Neural crest cell (in vitro differentiated cells): ENCODE data around the gene CNTN5. TPM values are rescaled to one million over a fixed set of nuclear protein-coding genes. Genes with fewer than 3 reads are reported as not detected.

Experiments used
- DNase-seq: peaks from one replicate; pipeline ENCODE4 v3.0.0; 2021; ENCODE audit warnings: low read depth, mixed read lengths, low spot score
- H3K27ac Mint-ChIP-seq: one replicate; pipeline ENCODE4 v1.8.0; 2021; ENCODE audit warnings: mild to moderate bottlenecking, mixed read lengths; ENCODE audit not compliant: unreplicated experiment
- H3K27me3 Mint-ChIP-seq: 2 replicates; pipeline ENCODE4 v1.8.0; 2021; ENCODE audit warnings: low read depth, mild to moderate bottlenecking, mixed read lengths
- H3K36me3 Mint-ChIP-seq: 2 replicates; pipeline ENCODE4 v1.8.0; 2021; ENCODE audit warnings: low read depth, mild to moderate bottlenecking, mixed read lengths
- H3K4me1 Mint-ChIP-seq: 2 replicates; pipeline ENCODE4 v1.8.0; 2021; ENCODE audit warnings: mixed read lengths
- H3K4me3 Mint-ChIP-seq: one replicate; pipeline ENCODE4 v1.8.0; 2021; ENCODE audit warnings: mild to moderate bottlenecking, mixed read lengths
- H3K9me3 Mint-ChIP-seq: 2 replicates; pipeline ENCODE4 v1.8.0; 2021; ENCODE audit warnings: mixed read lengths
- CTCF ChIP-seq: fragments of 200-600 bp; sonication (generic); conservative IDR thresholded peaks from 2 replicates; pipeline ENCODE4 v1.5.0; 2021; ENCODE audit warnings: antibody characterized with exemption, mild to moderate bottlenecking
- total RNA-seq: library from RNA; stranded (reverse); gene quantifications from 2 replicates; pipeline ENCODE4 v1.2.1, GENCODE V29; 2021

Gene CNTN5
- total RNA-seq, 1 donor from 2014 or later: not detected

DNA sequence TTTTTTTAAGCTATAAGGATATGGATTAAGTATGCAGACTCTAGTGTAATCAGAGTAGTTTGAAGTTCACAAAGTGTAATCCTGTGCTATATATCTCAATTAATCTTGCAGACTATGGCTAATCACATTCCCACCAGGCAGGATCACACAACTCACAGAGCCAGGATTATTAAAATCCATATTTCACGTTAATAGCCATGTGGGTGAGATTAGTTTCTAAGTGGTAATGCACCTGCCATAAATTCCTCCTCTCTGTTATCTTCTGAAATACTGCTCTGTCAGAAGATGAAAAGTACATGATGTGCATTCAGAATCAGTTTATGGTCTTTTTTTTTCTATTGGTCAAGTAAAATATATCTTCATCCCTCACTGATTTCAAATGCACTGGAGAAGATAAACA, 686.1 kb downstream of the CNTN5 start:
- Mint-ChIP-seq H3K9me3 (no peaks in the 10 kb centered on the region), H3K4me1 (no peaks in the 10 kb centered on the region), H3K4me3 (no peak overlapping the region), H3K36me3 (no peaks in the 10 kb centered on the region), H3K27ac (no peak overlapping the region), H3K27me3 (no peaks in the 10 kb centered on the region)
- TF ChIP-seq CTCF: no peak
- DNase-seq: no peak

DNA sequence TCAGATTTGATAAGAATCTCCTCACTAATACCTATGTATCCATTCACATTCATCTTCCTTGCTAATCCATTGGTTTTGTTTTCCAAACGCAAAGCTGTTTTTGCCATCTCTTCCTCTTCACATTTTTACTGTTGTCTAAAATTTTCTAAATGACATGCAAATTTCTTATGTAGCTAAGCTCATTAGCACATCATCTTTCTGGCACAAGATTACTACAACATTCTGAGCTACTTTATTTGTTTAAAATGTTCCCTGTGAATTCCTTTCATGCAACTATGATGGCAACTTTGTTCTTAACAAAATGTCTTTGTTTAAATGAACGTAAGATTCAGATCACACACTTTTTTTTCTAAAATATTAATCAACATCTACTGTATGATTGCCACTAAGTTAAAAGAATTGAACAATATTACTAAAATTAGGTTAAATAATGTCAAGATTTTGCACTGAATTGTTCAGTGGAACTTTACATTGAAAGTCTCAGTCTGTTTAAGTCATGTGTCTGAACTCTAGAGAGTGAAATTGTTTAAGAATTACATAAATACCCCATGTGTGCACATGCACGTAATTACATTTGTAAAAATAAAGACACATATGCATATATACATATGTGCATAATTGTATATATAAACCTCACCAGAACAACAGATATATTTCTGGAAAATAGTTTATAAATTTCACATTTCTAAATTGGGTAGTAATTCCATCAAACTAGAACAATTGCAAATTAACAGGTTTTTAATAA, 688.4 kb downstream of the CNTN5 start:
- DNase-seq: no peak
- Mint-ChIP-seq H3K4me3 (no peak overlapping the region), H3K36me3 (no peaks in the 10 kb centered on the region), H3K27ac (no peak overlapping the region), H3K4me1 (no peaks in the 10 kb centered on the region), H3K27me3 (no peaks in the 10 kb centered on the region), H3K9me3 (no peaks in the 10 kb centered on the region)
- no peak for TF ChIP-seq CTCF

- no peak overlapping the region for H3K27ac Mint-ChIP-seq
- peaks cover 6% of the 10 kb centered on the region for H3K9me3 Mint-ChIP-seq
- no peaks in the 10 kb centered on the region for H3K27me3 Mint-ChIP-seq
- TF ChIP-seq CTCF: no peak
- DNase-seq: no peak
- H3K4me1 Mint-ChIP-seq: no peaks in the 10 kb centered on the region
- H3K36me3 Mint-ChIP-seq: no peaks in the 10 kb centered on the region
- no peak overlapping the region for H3K4me3 Mint-ChIP-seq
Observed at GRCh38 chr11:99716302-99716701, 695.6 kb downstream of the CNTN5 start.

- Mint-ChIP-seq H3K9me3 (peaks cover 11% of the 10 kb centered on the region), H3K27ac (no peak overlapping the region), H3K36me3 (no peaks in the 10 kb centered on the region), H3K4me1 (no peaks in the 10 kb centered on the region), H3K4me3 (no peak overlapping the region), H3K27me3 (no peaks in the 10 kb centered on the region)
- DNase-seq: no peak
- TF ChIP-seq CTCF: no peak
Observed at GRCh38 chr11:99718291-99718690, 697.5 kb downstream of the CNTN5 start.

- no peak overlapping the region for H3K27ac Mint-ChIP-seq
- peak; percentile 80 for TF ChIP-seq CTCF
- H3K36me3 Mint-ChIP-seq: no peaks in the 10 kb centered on the region
- H3K9me3 Mint-ChIP-seq: no peaks in the 10 kb centered on the region
- H3K27me3 Mint-ChIP-seq: no peaks in the 10 kb centered on the region
- H3K4me1 Mint-ChIP-seq: no peaks in the 10 kb centered on the region
- H3K4me3 Mint-ChIP-seq: no peak overlapping the region
- DNase-seq: peak; percentile 32
Observed at GRCh38 chr11:99739464-99740089, 718.8 kb downstream of the CNTN5 start.
